ENCODE measurements around the gene RPL26. TPM values are rescaled to one million over a fixed set of nuclear protein-coding genes. Genes with fewer than 3 reads are reported as not detected.

RPL26 gene
- total and polyA plus RNA-seq, 2 donors (not counting 1 experiment from before 2014, with no cell fraction given): 2,663 to 4,116 TPM

DNA sequence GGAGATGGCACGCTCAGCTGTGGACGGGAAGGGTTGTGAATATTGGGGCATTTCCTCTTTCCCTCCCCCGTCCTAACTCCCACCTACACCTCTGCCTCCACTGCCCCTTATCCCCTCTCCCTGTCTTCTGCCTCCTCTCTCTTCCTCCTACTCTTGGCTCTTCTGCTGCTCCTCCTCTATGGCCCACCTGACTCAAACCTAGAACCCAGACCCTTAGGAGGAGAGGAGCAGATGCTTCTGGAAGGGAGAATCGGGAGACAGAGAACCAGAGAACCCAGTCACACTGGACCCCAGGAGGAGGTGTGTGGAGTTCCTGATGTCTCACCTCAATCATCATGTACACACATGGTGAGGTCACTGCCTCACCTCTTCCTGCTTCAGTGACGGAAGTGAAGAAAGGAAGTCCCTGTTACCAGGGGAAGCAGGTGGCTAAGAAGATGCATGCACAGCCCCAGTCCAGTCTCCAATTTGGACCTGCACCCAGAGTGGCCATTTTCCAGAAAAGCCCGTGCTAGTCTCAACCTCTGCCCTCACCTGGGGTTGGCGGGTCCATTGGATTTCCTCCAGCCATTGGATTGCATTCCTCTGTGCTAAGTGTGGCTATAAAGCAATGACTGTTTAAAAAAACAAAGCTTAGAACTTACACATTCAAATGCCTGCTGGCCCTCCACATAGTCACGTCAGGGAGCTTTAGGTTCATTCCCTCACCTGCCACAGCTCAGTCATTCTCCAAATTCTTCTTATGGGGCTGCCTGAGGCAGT lies 10.7 kb upstream of the RPL26 start:
- peak in 1 of 2 donors; percentile 21 for DNase-seq (ENCODE audit: low read depth in 2 of 2)
- Histone ChIP-seq H3K9ac (ENCODE audit: insufficient read depth, low read length) (no peak overlapping the region), H2AFZ (ENCODE audit: low read length) (no peak overlapping the region), H4K20me1 (ENCODE audit: control insufficient read depth, extremely low read depth, insufficient read depth, low read length) (no peaks in the 10 kb centered on the region), H3K27ac (ENCODE audit: insufficient read depth, low read length) (no peak overlapping the region), H3K27me3 (ENCODE audit: control insufficient read depth, insufficient read depth, low read length) (peaks cover 14% of the 10 kb centered on the region), H3K4me2 (ENCODE audit: extremely low read depth, insufficient read depth, low read length) (no peak overlapping the region), H3K4me3 (replicated peaks in 1 of 4; ENCODE audit: control extremely low read depth in 1 of 4, insufficient read depth in 1 of 4, low read depth in 3 of 4, low read length in 4 of 4) (no peak overlapping the region), H3K4me1 (ENCODE audit: control insufficient read depth, extremely low read depth, insufficient read depth, low read length) (no peaks in the 10 kb centered on the region), H3K36me3 (ENCODE audit: control insufficient read depth, insufficient read depth, low read length) (no peaks in the 10 kb centered on the region), H3K9me3 (ENCODE audit: control insufficient read depth, insufficient read depth, low read depth, low read length) (no peaks in the 10 kb centered on the region), H3K79me2 (ENCODE audit: control insufficient read depth, insufficient read depth, low read length) (no peaks in the 10 kb centered on the region)
- TF ChIP-seq EZH2 (IDR thresholded peaks at IDR 0.05; ENCODE audit: low read length, missing control alignments): no peak
- TF ChIP-seq, protein P1, sequence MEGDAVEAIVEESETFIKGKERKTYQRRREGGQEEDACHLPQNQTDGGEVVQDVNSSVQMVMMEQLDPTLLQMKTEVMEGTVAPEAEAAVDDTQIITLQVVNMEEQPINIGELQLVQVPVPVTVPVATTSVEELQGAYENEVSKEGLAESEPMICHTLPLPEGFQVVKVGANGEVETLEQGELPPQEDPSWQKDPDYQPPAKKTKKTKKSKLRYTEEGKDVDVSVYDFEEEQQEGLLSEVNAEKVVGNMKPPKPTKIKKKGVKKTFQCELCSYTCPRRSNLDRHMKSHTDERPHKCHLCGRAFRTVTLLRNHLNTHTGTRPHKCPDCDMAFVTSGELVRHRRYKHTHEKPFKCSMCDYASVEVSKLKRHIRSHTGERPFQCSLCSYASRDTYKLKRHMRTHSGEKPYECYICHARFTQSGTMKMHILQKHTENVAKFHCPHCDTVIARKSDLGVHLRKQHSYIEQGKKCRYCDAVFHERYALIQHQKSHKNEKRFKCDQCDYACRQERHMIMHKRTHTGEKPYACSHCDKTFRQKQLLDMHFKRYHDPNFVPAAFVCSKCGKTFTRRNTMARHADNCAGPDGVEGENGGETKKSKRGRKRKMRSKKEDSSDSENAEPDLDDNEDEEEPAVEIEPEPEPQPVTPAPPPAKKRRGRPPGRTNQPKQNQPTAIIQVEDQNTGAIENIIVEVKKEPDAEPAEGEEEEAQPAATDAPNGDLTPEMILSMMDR (conservative IDR thresholded peaks at IDR 0.05 in 1 of 2, IDR thresholded peaks at IDR 0.05 in 1 of 2; ENCODE audit: low read depth in 1 of 2, low read length in 2 of 2): no peak

- H4K20me1 ChIP-seq (ENCODE audit: control insufficient read depth, extremely low read depth, insufficient read depth, low read length): no peaks in the 10 kb centered on the region
- no peak overlapping the region for H3K27ac ChIP-seq (ENCODE audit: insufficient read depth, low read length)
- H3K9ac ChIP-seq (ENCODE audit: insufficient read depth, low read length): no peak overlapping the region
- TF ChIP-seq, protein P1 (conservative IDR thresholded peaks at IDR 0.05 in 1 of 2, IDR thresholded peaks at IDR 0.05 in 1 of 2; ENCODE audit: low read depth in 1 of 2, low read length in 2 of 2): no peak
- TF ChIP-seq EZH2 (IDR thresholded peaks at IDR 0.05; ENCODE audit: low read length, missing control alignments): no peak
- H3K4me1 ChIP-seq (ENCODE audit: control insufficient read depth, extremely low read depth, insufficient read depth, low read length): no peaks in the 10 kb centered on the region
- no peak overlapping the region for H2AFZ ChIP-seq (ENCODE audit: low read length)
- DNase-seq (ENCODE audit: low read depth in 2 of 2): no peak
- no peaks in the 10 kb centered on the region for H3K79me2 ChIP-seq (ENCODE audit: control insufficient read depth, insufficient read depth, low read length)
- H3K4me3 ChIP-seq (replicated peaks in 1 of 4; ENCODE audit: control extremely low read depth in 1 of 4, insufficient read depth in 1 of 4, low read depth in 3 of 4, low read length in 4 of 4): no peak overlapping the region
- H3K36me3 ChIP-seq (ENCODE audit: control insufficient read depth, insufficient read depth, low read length): no peaks in the 10 kb centered on the region
- H3K9me3 ChIP-seq (ENCODE audit: control insufficient read depth, insufficient read depth, low read depth, low read length): no peaks in the 10 kb centered on the region
- no peak overlapping the region for H3K4me2 ChIP-seq (ENCODE audit: extremely low read depth, insufficient read depth, low read length)
- peaks cover 14% of the 10 kb centered on the region for H3K27me3 ChIP-seq (ENCODE audit: control insufficient read depth, insufficient read depth, low read length)
Measured at GRCh38 chr17:8392674-8393469, 9.9 kb upstream of the RPL26 start.

DNA sequence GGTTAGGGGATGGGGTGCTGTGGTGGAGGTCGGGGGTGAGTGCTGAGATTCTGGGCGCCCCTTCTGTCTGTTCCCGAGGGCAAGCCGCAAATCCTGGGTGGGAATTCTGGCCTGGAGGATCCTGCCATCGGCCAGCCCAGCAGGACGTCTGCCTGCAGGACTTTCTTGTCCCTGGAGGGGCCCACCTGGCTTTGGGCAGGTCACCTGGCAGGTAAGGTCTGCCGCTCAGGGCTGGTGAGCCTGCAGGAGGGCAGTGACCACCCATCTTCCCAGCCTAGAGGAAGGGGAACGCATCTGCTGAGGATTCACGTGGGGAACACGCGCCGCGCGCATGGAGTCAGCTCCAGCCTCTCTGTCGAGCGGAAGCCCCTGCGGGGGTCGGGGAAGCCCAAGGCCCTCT lies 9.3 kb upstream of the RPL26 start:
- no peak for TF ChIP-seq EZH2 (IDR thresholded peaks at IDR 0.05; ENCODE audit: low read length, missing control alignments)
- TF ChIP-seq, protein P1 (conservative IDR thresholded peaks at IDR 0.05 in 1 of 2, IDR thresholded peaks at IDR 0.05 in 1 of 2; ENCODE audit: low read depth in 1 of 2, low read length in 2 of 2): no peak
- Histone ChIP-seq H3K79me2 (ENCODE audit: control insufficient read depth, insufficient read depth, low read length) (no peaks in the 10 kb centered on the region), H3K4me2 (ENCODE audit: extremely low read depth, insufficient read depth, low read length) (no peak overlapping the region)

More for the DNA sequence above, 9.3 kb upstream of the RPL26 start:
- H2AFZ ChIP-seq (ENCODE audit: low read length): no peak overlapping the region
- H3K9me3 ChIP-seq (ENCODE audit: control insufficient read depth, insufficient read depth, low read depth, low read length): no peaks in the 10 kb centered on the region
- H3K4me3 ChIP-seq (replicated peaks in 1 of 4; ENCODE audit: control extremely low read depth in 1 of 4, insufficient read depth in 1 of 4, low read depth in 3 of 4, low read length in 4 of 4): no peak overlapping the region
- no peak overlapping the region for H3K9ac ChIP-seq (ENCODE audit: insufficient read depth, low read length)
- H3K27ac ChIP-seq (ENCODE audit: insufficient read depth, low read length): no peak overlapping the region
- no peak for DNase-seq (ENCODE audit: low read depth in 2 of 2)
- H3K4me1 ChIP-seq (ENCODE audit: control insufficient read depth, extremely low read depth, insufficient read depth, low read length): no peaks in the 10 kb centered on the region
- H3K27me3 ChIP-seq (ENCODE audit: control insufficient read depth, insufficient read depth, low read length): peaks cover 11% of the 10 kb centered on the region
- no peaks in the 10 kb centered on the region for H4K20me1 ChIP-seq (ENCODE audit: control insufficient read depth, extremely low read depth, insufficient read depth, low read length)
- no peaks in the 10 kb centered on the region for H3K36me3 ChIP-seq (ENCODE audit: control insufficient read depth, insufficient read depth, low read length)
